ENCODE measurements around the gene METTL15. TPM values are rescaled to one million over a fixed set of nuclear protein-coding genes. Genes with fewer than 3 reads are reported as not detected.
"Not testable (repeated sequence)": the region's sequence is repeated elsewhere in the genome, so short reads cannot be mapped to it uniquely, and the experiment has no call there.

METTL15 gene
- polyA plus RNA-seq, 3 donors, result 2.3 to 4.3 (median 2.9) TPM

DNA sequence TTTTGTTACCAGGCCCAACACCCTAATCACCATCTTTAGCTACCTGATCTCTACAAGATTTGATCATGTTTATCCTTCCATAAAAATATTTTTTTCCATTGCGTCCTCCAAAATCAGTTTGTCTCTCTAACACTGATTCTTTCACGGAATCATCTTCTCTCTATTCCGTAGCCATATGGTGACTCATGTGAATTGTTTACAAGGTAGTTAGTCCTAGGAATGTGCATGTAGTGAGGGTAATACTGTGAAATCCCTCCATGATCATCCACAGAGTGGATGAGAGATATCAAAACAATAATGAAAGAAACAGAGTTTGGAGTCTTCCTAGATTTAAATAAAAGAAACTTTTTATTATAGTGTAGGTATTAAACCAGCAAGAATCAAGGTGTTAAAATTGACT, 230.2 kb downstream of the METTL15 start:
- no peak overlapping the region for H3K27ac ChIP-seq (ENCODE audit: low read depth, low read length)
- WGBS, 3 donors, result 96 to 98% (median 97%) methylated on average over 3 of the region's 3 CpGs

- WGBS, 3 donors, result 94 to 97% (median 95%) methylated on average over 1 of the region's 1 CpG
- no peak overlapping the region for H3K27ac ChIP-seq (ENCODE audit: low read depth, low read length)
Observed at GRCh38 chr11:28339488-28339887, 231.3 kb downstream of the METTL15 start.

GRCh38 chr11:28342716-28343115, 234.5 kb downstream of the METTL15 start:
- 23 to 86% (median 82%) methylated on average over 1 of the region's 1 CpG for WGBS, 3 donors

DNA sequence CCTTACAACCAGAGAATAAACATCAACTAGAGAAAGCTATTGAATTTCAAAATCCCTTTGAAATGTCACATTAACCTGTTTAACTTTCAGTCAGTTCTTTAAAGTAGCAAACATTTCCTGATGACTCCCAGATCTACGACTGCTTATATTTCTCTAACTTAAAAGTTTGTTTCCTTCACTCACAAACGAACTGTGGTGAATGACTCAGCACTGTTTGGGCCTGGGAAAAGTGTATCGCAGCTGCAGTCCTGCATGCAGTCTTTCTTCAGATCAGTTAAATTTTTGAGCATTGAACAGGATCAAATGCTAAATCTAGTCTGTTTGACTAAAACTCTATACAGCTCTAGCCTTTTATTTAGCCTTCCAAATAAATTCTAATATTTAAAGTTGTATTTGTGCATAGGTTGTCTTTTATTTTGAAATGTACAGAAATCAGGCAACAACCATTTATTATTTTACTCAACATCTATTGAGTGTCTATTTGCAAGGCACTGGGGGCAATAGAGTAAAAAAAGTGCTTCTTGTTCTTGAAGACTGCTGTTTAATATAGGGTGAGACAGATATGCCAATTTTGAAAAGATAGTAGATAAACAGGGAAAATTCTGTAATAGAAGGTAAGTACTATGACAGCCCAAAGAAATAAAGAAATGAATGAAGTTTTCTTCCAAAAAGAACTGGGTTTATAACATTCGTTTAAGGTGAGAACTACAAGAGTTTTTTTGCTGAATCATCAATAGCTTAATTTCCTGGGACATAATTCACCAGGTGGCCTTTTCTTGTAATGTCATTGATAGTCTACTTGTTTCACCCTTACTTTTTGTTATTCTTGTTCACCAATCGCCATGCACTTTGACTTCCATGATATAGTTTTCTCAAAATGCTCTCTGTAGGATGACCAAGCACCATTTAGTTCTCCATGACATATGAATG, 235.4 kb downstream of the METTL15 start:
- 42 to 44% (median 44%) methylated on average over 5 of the region's 5 CpGs for WGBS, 3 donors
- no peak overlapping the region for H3K27ac ChIP-seq (ENCODE audit: low read depth, low read length)

More at GRCh38 chr11:28342716-28343115, 234.5 kb downstream of the METTL15 start:
- no peak overlapping the region for H3K27ac ChIP-seq (ENCODE audit: low read depth, low read length)

GRCh38 chr11:28346209-28346608, 238.0 kb downstream of the METTL15 start:
- no peak overlapping the region for H3K27ac ChIP-seq (ENCODE audit: low read depth, low read length)

GRCh38 chr11:28346721-28347120, 238.5 kb downstream of the METTL15 start:
- H3K27ac ChIP-seq (ENCODE audit: low read depth, low read length), result no peak overlapping the region
- WGBS, 3 donors, result 69 to 86% (median 76%) methylated on average over 1 of the region's 1 CpG

GRCh38 chr11:28347371-28347770, 239.2 kb downstream of the METTL15 start:
- 76 to 87% (median 85%) methylated on average over 5 of the region's 5 CpGs for WGBS, 3 donors
- no peak overlapping the region for H3K27ac ChIP-seq (ENCODE audit: low read depth, low read length)

DNA sequence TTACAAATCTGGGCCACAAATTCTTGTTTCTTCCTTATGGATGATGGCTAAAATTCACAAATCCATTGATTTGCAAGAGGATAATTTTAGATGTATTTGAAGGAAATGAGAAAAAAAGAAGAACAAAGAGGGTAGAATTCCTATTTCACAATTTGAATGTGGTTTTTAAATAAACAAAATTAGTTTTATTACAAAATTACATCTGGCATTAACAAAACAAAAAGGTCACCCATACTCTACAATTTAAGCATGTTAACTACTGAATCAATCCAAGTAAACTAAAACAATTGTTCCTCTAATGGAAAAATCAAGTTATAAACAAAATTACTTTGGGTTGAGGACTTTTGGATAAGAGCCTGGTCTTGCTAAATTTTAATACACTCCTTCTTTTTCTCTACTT, 242.0 kb downstream of the METTL15 start:
- H3K27ac ChIP-seq (ENCODE audit: low read depth, low read length), result no peak overlapping the region

- no peak overlapping the region for H3K27ac ChIP-seq (ENCODE audit: low read depth, low read length)
- 95 to 98% (median 98%) methylated on average over 2 of the region's 2 CpGs for WGBS, 3 donors
Observed at GRCh38 chr11:28353991-28354390, 245.8 kb downstream of the METTL15 start.

- H3K27ac ChIP-seq (ENCODE audit: low read depth, low read length), result no peak overlapping the region
- 65 to 71% (median 70%) methylated on average over 2 of the region's 2 CpGs for WGBS, 3 donors
Observed at GRCh38 chr11:28366549-28367346, 258.6 kb downstream of the METTL15 start.

DNA sequence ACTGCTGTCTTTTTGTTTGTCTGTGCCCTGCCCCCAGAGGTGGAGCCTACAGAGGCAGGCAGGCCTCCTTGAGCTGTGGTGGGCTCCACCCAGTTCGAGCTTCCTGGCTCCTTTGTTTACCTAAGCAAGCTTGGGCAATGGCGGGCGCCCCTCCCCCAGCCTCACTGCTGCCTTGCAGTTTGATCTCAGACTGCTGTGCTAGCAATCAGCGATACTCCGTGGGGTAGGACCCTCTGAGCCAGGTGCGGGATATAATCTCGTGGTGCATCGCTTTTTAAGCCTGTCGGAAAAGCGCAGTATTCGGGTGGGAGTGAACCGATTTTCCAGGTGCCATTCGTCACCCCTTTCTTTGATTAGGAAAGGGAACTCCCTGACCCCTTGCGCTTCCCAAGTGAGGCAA, 269.9 kb downstream of the METTL15 start:
- WGBS, 3 donors, result 81 to 90% (median 85%) methylated on average over 13 to 14 of the region's 14 CpGs

More for the DNA sequence above, 269.9 kb downstream of the METTL15 start:
- H3K27ac ChIP-seq (ENCODE audit: low read depth, low read length), result not testable (repeated sequence)

Other genes starting within 250 kb of the METTL15 start
- under 1 TPM; 0.10 to 0.22 (median 0.10) TPM for gene KIF18A, start 232 bp upstream of the METTL15 start, polyA plus RNA-seq